ENCODE measurements around the gene NUP188. TPM values are rescaled to one million over a fixed set of nuclear protein-coding genes. Genes with fewer than 3 reads are reported as not detected.

NUP188 gene
- total RNA-seq, 1 donor from 2014 or later = 15.9 TPM

DNA sequence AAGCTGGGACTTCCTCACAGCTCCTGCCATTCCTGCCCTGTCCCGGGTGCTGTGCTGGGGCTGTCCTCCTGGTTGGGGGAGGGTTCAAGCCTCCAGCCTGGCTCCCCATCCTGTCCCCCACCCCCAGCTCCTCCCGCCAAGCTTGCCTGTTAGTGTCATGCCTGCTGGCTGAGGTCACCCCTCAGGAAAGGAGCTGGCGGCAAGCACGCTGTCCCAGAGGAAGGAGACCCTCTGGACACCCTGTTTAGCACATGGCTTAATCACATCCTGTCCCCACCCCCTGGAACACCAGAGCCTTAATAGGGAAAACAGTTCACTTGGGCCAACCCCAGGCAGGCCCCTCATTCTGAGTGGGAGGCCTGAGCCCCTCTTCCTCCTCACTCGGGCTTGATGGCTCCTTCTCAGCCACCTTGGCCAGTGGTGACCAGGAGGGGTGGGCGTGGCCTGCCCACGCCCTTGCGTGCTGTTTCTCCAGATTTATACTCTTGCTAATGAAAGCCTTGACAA lies 35.9 kb upstream of the NUP188 start:
- H3K4me1 ChIP-seq = peaks cover 92% of the 10 kb centered on the region
- TF ChIP-seq, protein P1, sequence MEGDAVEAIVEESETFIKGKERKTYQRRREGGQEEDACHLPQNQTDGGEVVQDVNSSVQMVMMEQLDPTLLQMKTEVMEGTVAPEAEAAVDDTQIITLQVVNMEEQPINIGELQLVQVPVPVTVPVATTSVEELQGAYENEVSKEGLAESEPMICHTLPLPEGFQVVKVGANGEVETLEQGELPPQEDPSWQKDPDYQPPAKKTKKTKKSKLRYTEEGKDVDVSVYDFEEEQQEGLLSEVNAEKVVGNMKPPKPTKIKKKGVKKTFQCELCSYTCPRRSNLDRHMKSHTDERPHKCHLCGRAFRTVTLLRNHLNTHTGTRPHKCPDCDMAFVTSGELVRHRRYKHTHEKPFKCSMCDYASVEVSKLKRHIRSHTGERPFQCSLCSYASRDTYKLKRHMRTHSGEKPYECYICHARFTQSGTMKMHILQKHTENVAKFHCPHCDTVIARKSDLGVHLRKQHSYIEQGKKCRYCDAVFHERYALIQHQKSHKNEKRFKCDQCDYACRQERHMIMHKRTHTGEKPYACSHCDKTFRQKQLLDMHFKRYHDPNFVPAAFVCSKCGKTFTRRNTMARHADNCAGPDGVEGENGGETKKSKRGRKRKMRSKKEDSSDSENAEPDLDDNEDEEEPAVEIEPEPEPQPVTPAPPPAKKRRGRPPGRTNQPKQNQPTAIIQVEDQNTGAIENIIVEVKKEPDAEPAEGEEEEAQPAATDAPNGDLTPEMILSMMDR (IDR thresholded peaks at IDR 0.05; ENCODE audit: borderline replicate concordance) = no peak
- peak; percentile 78 for DNase-seq
- intact Hi-C loops (cut with micrococcal nuclease) = no loop called here
- H3K27me3 ChIP-seq (ENCODE audit: low read depth) = no peaks in the 10 kb centered on the region
- peak overlapping the region; percentile 29 for H3K4me3 ChIP-seq
- H3K27ac ChIP-seq (replicated peaks) = peak overlapping the region; percentile 90
- H3K9me3 ChIP-seq (replicated peaks) = no peaks in the 10 kb centered on the region
- peaks cover 52% of the 10 kb centered on the region for H3K36me3 ChIP-seq

DNA sequence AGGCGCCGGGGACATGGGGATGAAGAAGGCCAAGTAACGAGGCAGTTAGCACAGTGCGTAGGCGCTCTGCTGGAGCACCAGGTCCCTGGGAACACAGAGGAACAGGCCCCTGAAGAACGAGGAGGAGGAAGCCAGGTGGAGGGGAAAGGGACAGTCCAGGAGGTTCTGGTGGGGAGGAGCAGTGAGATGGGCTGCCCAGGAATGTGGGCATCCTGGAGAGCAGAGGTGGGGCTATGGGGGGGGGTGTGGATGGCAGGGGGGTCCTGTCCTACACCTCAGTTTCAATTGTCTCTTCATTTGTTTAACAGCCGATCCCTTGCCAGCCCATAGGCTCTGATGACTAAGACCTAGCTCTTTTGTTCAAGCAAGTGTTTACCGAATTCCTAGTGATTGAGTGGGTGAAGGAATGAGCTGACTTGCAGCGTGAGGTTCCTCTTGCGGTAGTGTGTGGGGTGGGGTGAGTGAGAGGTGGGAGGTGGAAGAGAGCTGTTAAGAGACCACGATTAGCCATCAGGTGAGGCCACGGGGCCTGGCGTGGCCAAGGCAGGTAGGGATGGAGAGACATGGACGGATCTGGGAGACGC lies 35.1 kb upstream of the NUP188 start:
- Histone ChIP-seq H3K27ac (replicated peaks) (peak overlapping the region; percentile 90), H3K36me3 (peaks cover 55% of the 10 kb centered on the region), H3K4me3 (peak overlapping the region; percentile 29), H3K9me3 (replicated peaks) (no peaks in the 10 kb centered on the region), H3K4me1 (peaks cover 92% of the 10 kb centered on the region), H3K27me3 (ENCODE audit: low read depth) (no peaks in the 10 kb centered on the region)
- intact Hi-C loops (cut with micrococcal nuclease) = no loop called here
- TF ChIP-seq, protein P1 (IDR thresholded peaks at IDR 0.05; ENCODE audit: borderline replicate concordance) = no peak
- no peak for DNase-seq

DNA sequence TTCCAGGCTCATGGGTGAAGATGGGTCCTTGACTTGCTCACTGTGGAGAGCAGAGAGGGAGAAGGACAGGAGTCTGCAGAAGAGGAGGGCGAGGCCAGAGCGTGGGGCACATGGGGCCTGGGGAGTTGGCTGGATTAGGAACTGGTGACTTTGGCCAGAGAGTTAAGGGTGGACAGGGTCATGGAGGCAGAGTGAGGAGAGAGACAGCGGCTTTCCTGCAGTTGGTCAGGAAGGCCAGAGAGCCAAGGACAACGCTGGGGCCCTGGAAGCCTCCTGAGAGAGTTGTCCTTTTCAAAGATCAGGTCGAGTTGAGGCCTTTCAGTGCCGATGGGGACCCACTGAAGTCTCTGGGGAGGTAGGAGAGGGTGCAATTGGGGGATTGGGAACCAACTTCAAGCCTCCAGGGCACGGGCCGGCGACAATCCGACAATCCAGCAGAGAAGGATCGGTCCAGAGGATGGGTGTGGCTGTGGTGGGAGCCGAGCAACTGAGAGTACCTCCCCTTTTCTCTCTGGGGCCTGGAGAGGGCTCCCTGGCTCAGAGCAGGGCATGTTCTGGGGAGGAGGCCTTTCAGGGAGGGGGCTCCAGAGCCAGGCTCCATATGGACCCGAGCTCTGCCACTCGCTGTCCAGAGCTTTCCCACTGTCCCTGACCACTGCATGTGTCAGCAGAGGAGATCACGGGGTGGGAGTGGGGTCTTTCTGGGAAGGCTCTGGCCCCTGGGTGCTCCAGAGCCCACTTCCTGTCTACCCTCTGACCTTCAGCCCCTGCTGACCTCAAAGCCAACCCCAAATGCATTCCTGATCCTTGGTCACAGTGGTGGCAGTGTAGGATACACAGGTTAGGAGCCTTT lies 34.2 kb upstream of the NUP188 start:
- Histone ChIP-seq H3K36me3 (peaks cover 53% of the 10 kb centered on the region), H3K9me3 (replicated peaks) (no peaks in the 10 kb centered on the region), H3K27me3 (ENCODE audit: low read depth) (no peaks in the 10 kb centered on the region), H3K4me1 (peaks cover 95% of the 10 kb centered on the region), H3K27ac (replicated peaks) (peak overlapping the region; percentile 90), H3K4me3 (peak overlapping the region; percentile 37)
- TF ChIP-seq, protein P1 (IDR thresholded peaks at IDR 0.05; ENCODE audit: borderline replicate concordance) = no peak
- DNase-seq = no peak
- intact Hi-C loops (cut with micrococcal nuclease) = no loop called here

DNA sequence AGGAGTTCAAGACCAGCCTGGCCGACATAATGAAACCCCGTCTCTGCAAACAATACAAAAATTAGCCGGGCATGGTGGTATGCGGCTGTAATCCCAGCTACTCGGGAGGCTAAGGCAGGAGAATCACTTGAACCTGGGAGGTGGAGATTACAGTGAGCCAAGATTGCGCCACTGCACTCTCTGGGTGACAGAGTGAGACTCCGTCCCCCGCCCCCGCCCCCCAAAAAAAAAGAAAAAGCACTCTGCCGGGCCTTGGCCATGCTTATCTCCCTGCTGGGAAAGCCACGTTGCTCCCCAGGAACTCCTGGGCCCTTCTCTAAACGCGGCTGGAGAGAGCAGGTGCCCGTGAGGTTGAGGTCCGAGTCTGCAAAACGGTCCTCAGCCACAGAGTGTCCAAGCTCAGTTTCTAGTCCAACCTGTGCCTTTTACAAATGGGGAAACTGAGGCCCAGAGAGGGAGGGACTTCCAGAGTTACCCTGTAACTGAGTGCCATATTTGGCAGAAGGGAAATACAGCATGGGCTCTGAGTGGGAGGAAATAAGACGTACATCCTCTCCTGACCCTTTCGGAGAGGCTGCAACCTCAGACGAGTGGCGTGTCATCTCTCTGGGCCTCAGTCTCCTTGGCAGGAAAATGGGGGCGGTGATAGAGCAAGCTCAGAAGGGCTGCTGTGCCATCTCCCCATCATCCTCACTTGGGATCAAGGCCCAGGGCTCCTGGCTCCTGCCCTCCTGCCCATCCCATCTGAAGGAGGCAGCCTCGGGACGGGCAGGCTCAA lies 33.3 kb upstream of the NUP188 start:
- Histone ChIP-seq H3K27me3 (ENCODE audit: low read depth) (no peaks in the 10 kb centered on the region), H3K9me3 (replicated peaks) (no peaks in the 10 kb centered on the region), H3K27ac (replicated peaks) (peak overlapping the region; percentile 90), H3K36me3 (peaks cover 44% of the 10 kb centered on the region), H3K4me1 (peaks cover 100% of the 10 kb centered on the region), H3K4me3 (peak overlapping the region; percentile 37)
- TF ChIP-seq, protein P1 (IDR thresholded peaks at IDR 0.05; ENCODE audit: borderline replicate concordance) = no peak
- no peak for DNase-seq
- intact Hi-C loops (cut with micrococcal nuclease) = no loop called here

DNA sequence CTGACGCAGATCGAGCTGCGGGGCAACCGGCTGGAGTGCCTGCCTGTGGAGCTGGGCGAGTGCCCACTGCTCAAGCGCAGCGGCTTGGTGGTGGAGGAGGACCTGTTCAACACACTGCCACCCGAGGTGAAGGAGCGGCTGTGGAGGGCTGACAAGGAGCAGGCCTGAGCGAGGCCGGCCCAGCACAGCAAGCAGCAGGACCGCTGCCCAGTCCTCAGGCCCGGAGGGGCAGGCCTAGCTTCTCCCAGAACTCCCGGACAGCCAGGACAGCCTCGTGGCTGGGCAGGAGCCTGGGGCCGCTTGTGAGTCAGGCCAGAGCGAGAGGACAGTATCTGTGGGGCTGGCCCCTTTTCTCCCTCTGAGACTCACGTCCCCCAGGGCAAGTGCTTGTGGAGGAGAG lies 31.3 kb upstream of the NUP188 start:
- TF ChIP-seq, protein P1 (IDR thresholded peaks at IDR 0.05; ENCODE audit: borderline replicate concordance) = no peak
- peaks cover 100% of the 10 kb centered on the region for H3K4me1 ChIP-seq
- H3K27ac ChIP-seq (replicated peaks) = peak overlapping the region; percentile 90
- peaks cover 31% of the 10 kb centered on the region for H3K36me3 ChIP-seq
- no peaks in the 10 kb centered on the region for H3K9me3 ChIP-seq (replicated peaks)
- intact Hi-C loops (cut with micrococcal nuclease) = no loop called here
- no peaks in the 10 kb centered on the region for H3K27me3 ChIP-seq (ENCODE audit: low read depth)
- H3K4me3 ChIP-seq = peak overlapping the region; percentile 29
- DNase-seq = no peak

Measured in left ventricle myocardium inferior (tissue), 1 donor.